ENCODE results near the gene SERPINB1.

Gene SERPINB1

GRCh38 chr6:2790588-2791449 is 50.8 kb downstream of the SERPINB1 start:
- DNase-seq, result peak; percentile 28

GRCh38 chr6:2786269-2786668 is 55.4 kb downstream of the SERPINB1 start:
- DNase-seq, result no peak

DNA sequence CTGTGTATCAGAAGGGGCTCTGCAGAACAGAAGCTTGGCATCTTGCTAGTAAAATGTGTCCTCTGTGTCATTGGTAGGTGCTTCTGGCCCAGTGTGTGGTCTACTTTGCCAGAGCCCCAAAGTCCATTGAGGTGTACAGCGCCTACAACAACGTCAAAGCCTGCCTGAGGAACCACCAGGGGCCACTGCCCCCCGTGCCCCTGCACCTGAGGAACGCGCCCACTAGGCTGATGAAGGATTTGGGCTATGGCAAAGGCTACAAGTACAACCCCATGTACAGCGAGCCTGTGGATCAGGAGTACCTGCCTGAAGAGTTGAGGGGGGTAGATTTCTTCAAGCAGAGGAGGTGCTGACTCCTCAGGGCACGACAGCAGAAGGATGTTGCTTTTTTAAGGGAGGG is 56.7 kb downstream of the SERPINB1 start:
- DNase-seq, result no peak

GRCh38 chr6:2784061-2784460 is 57.6 kb downstream of the SERPINB1 start:
- no peak for DNase-seq

DNA sequence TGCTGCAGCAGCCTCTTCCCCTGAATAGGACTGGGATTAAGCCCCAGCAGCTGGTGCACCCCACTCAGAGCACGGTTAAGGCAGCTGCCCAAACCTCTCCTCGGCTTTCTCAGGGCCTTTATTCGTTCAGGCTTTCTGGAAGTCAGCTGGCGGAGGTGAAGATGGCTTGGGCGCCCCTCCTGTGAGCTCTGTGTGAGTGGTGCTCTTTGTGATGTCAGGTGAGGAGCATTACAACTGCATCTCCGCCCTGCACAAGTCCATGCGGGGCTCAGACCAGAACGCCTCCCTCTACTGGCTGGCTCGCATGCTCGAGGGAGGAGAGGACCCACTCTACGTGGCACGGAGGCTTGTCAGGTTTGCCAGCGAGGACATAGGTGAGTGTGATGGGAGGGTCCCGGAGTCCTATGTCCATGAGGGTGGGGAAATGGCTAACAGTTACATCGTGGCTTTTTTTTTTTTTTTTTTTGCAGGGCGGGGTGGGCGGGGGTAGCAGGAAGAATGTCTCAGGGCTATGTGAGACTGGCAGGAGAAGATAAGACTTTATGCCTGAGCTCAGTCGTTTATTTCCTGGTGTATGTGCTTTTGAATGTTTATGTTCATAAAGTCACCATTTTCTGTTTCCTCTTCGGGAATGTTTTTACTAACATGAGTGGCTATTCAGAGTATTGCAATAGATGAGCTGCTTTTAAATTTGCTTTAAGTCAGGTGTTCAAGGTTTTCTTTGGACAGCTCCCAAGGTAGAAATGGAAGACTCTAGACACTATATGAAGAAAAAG is 58.3 kb downstream of the SERPINB1 start:
- no peak for DNase-seq

DNA sequence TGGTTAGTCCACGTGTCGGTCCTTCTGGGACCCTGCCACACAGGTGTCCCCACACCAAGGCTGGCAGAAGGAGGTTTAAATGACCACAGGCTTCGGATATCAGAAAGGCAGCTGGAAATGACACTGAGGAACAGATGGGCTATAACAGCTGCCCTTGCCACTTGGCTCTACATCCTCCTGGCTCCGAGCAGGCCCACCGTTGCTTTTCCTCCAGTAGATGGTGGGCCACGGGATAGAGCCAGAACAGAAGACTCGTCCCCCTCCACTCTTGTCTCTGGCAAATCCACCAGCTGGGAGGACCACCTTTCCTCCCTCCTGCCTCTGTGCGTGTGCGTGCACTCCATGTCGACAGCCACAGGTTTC is 58.9 kb downstream of the SERPINB1 start:
- no peak for DNase-seq

DNA sequence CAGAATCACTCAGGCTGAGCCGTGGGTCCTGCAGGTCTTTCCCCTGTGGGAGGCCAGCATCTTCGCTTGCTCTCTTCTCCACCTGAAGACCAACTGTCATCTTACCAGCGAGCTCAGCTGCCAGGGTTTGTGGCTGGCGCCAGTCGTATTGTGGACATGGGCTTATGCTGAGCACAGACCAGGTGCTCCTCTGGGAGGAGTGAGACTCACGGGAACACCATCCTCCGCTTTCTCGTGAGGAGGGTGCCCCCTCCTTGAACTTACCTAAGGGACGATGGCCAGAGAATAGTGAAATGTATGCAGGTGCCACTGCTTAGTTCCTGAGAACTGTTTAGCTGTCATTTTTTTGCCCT is 59.3 kb downstream of the SERPINB1 start:
- no peak for DNase-seq

Data from KG1 (cell line).